ENCODE results near the gene POLR2B.
"Not testable (repeated sequence)": the region's sequence is repeated elsewhere in the genome, so short reads cannot be mapped to it uniquely, and the experiment has no call there.

POLR2B gene

DNA sequence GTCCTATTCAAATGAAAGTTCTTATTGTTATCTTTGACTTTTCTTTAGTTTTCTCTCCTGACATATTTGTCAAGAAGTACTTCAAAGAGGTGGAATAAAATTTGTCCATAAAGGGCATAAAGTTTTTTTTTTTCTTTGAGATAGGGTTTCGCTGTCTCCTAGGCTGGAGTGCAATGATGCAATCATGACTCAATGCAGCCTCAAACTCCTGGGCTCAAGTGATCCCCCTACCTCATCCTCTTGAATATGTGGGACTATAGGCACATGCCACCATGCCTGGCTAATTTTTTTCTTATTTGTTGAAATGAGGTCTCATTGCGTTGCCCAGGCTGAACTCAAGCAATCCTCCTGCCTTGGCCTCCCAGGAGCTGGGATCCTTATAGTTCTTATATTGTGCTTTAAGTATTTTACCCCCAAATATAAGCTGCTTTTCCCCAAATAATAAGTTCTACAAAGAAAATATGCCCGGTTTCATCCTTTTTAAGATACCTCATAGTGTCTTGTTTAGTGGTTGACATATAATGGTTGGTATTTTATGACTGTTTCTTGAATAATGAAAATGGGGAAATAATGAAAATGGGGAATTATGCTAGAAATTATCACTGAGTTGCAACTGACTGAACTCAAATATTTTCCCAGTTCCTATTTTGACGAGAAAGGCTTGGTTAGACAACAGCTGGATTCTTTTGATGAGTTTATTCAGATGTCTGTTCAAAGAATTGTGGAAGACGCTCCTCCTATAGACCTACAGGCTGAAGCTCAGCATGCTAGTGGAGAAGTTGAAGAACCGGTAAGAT, 11.6 kb downstream of the POLR2B start:
- FAIRE-seq, result no peak

DNA sequence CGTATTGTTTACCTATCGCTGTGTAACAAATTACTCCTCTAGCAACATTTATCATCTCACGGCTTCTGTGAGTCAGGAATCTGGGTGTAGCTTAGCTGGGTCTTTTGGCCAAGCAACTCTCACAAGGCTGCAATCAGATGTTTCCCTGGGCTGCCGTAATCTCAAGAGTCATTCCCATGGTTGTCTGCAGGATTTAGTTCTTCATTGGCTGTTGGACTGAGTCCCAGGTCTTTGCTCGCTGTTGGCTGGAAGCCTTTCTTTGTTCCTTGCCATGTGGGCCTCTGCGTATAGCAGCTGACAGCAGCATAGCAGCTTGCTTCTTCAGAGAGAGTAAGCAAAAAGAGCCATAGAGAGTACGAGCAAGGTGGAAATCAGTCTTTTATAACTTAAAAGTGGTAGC, 16.8 kb downstream of the POLR2B start:
- FAIRE-seq, result no peak

DNA sequence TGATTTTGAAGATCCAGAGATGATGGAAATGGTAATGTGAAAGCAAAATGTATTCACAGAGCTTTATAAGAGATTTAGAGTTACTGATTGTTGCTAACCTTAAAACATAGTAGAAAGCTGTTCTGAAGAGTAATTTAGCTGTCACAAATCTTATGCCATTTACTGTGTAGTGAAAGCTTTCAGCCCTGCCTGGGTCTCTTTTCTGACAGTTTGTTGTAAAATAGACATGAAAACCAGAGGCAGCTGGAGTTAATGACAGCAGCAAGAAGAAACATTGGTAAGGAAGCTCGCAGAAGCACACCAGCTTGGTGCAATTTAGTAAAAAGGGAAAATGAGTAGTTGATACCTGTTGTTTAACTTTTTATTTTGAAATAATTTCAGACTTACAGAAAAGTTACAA, 21.1 kb downstream of the POLR2B start:
- no peak for FAIRE-seq

DNA sequence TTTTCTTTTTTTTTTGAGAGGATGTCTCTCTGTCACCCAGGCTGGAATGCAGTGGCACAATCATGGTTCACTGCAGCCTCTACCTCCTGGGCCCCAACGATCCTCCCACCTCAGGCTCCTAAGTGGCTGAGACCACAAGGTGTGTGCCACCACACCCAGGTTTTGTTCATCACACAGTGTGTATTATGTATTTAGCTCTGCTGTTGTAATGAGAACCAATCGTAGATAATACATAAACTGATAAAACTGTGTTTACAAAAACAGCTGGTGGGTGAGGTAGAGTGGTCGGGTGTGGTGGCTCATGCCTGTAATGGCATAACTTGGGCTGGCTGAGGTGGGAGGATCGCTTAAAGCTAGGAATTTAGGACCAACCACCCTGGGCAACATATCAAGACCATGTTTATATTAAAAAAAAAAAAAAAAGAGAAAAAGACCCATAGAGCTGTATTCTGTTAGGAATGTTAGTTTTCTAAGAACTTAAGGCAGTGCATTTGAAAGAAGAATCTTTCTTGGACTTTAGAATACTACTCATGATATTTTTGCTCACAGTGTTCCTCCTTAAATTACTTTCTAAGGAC, 34.9 kb downstream of the POLR2B start:
- FAIRE-seq, result no peak

DNA sequence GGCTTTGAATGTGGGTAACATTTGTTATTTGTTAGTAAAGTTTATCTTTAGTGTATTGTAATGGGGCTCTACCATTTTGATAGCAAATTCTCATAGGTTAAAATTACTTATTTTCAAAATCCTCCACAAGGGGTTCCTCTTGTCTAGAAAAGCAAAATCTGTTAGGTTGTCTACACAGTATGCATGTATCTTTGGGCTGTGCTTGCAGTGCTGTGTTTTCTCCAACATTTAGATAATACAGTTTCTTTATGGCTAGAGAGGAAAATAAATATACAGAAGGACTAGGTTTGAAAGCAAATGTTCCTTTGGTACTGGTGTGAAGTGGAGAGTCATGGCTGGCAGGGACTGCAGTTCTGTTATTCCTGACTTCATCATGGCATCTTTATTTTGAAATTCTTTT, 40.3 kb downstream of the POLR2B start:
- FAIRE-seq, result no peak

DNA sequence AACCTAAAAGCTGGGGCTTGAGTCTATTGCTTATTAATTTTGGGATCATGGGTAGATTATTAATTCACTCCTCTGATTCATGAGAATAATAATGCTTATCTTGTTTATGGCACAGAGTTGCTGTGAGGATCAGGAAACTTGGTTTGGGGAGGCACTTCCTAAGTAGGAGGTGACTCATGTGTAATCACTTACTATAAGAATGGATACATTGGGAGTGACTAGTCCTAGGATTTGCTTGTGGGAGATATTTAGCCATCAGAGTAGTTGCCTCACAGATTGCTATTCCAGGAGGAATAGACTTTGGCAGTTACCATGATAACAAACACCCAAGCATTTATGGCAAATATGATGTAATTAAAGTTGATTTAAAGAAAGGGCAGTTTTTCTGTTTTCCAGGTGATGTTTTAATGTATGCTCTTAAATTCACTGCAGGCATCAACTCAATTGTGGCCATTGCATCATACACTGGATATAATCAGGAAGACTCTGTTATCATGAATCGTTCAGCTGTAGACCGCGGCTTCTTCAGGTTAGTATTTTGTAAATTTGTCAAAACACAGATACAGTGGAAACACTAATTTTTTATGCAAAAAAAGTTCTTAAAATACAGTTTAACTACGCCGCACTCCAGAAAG, 41.9 kb downstream of the POLR2B start:
- FAIRE-seq, result no peak

DNA sequence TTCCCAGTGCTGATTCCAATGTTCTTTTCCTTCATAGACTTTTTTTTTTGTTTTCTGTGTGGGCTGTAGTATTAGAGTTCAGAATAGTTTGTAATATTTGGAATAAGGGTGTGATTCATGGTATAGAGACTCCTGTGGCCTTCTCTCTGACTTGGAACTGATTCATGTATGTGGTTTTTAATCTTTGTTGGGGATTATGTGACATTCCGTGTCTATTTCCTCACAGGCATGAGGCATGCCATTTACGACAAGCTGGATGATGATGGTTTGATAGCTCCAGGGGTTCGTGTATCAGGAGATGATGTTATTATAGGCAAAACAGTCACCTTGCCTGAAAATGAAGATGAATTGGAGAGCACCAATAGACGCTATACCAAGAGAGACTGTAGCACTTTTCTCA, 44.4 kb downstream of the POLR2B start:
- no peak for FAIRE-seq

DNA sequence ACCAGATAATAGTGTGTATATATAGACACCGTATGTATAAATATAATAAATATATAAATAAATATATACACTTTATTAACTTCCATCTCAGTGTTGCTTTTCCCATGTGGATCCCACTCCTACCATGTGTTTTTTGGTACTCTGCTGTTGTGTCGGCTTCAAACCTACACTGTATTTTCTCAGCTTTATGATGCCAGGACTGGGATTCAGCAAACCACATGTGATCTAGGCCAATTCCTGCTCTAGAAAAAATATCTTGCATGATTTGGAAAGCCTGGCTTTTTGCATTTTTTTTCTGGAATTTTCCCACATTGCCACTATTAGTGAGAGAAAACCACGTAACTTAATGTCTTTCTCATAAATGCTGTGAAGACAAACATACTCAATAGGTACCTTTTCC, 55.8 kb downstream of the POLR2B start:
- FAIRE-seq, result no peak

DNA sequence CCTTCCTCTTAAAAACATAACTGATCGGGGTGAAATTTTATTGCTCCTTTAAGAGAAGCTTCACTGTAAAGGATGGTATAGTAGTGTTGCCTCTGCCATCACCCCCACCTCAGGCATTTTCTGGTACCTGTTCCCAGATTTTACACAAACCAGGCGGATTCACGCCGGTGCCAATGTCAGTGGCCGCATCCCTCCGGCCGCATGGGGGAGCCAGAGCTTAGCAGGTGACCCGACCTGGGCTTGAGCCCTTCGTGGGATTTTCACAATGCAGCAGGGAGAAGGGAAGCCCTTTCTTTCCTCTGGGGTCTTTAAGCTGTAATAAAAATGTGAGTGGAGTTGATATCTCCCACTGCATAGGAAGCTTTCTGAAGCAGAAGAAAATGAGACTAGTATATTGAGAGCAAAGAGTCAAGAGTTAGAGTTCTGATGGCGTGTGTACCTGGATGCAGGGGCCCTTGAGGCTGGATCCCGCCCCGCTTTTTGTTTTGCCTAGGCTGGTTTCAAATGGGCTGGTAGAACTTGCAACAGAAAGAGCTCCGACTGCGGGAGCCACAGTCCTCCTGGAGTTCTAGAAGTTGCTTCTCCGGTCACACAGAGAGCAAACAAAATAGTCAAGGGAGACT, 59.4 kb downstream of the POLR2B start:
- FAIRE-seq, result no peak

DNA sequence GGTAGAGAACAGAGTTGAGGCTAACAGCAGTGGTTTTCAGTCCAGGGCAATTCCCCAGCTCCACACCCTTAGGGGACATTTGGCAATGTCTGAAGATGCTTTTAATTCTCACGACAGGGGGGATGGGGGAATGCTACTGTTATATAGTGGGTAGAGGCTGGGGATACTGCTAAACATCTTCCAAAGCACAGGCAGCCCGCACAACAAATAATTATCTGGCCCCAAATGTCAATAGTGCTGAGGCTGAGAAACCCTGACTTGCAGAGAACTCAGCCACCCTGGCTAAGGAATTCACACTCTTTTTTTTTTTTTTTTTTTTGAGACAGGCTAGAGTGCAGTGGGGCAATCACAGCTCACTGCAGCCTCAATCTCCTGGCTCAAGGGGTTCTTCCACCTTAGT, 60.6 kb downstream of the POLR2B start:
- no peak for FAIRE-seq

DNA sequence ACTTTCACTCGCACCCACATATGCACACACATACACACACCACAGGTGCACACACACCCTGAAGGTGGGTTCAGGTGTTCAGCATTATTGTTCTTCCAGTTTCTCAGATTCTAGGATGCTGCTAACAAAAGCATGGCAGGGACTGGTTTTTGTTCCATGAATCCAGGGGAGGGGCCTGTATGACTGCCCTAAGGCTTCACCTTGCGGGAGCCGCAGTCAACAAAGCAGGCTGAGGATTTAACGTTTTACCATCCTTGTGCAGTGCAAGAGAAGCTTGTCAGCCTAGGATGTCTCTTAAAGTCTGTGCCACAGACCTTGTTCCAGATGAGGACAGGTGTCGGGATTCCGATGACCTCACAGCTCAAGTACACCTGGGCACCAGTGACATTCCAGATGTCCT, 61.8 kb downstream of the POLR2B start:
- no peak for FAIRE-seq

DNA sequence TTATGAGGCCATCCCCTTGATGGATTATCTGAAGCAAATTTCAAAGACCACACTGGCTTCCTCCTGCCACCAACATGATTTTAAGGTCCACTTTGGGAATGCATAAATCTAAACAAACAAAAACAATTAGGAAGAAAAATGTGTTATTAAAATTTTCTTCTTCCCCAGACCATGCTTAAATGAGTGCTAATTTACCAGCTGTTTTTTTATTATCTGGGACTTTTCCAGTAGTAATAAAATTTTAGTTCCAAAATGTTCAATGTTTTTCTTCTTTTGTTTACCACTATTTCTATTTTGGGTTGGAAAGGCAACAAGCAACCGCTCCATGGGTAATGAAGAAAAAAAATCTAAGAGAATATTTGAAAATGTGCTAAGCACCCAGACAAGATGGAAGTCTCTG, 62.3 kb downstream of the POLR2B start:
- FAIRE-seq, result no peak

DNA sequence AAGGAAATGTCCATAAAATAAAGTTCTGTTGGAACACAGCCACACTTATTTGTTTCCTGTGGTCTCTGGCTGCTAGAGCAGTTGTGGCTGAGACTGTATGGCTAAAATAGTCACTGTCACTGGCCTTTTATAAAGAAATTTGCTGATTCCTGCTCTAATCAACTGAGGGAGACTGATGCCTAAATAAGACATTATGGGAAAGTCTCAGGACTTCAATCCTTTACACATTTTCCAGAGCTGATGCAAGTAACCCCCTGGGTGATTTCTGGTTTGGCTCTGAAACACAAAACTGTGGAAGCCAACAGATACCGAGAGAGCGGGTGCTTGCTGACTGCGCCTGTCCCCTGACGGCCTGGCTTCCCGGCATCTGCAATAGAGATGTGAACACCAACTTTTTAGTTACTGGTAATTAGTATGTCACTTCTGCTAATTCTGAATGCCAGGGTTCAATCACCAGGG, 64.0 kb downstream of the POLR2B start:
- no peak for FAIRE-seq

DNA sequence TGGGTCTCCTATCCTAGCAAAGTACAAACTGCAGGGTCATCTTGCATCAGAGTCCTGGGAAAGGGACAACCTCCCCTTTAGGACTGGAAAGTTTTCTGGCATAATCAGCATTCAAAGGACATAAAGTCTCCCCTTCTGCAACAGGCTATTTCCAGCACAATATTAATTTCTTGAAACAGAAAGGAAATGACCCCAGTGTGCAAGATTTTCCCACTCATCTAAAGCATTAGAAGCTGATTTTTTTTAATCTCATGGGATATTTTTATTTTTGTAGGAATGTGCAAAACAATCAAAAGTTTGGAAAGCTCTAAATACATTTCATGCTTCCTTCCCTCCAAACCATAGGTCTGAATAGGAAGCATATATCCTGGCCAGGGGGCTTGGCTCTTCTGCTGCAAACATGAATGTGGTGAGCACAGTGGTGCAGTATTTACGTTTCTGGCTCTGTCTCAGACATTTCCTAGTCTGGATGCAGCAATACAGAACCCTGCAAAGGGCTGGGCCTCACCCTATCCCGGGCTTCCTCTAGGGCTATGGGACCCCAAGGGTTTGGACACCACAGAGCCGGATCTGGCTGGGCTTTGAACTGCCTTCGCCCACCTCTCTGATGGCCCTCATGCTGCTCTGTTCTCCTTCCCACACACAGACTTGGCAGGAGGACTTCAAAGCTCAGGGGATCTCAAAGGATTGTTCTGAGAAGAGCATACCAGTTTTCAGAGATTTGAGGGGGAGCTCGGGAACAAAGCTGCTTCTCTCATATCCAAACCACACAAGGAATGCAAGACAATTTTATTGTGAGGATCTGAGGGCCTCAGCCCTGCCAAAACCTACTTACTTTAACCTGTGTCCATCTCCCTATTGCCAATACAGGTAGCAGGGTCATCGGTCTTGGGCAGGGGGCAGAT, 64.9 kb downstream of the POLR2B start:
- FAIRE-seq, result no peak

DNA sequence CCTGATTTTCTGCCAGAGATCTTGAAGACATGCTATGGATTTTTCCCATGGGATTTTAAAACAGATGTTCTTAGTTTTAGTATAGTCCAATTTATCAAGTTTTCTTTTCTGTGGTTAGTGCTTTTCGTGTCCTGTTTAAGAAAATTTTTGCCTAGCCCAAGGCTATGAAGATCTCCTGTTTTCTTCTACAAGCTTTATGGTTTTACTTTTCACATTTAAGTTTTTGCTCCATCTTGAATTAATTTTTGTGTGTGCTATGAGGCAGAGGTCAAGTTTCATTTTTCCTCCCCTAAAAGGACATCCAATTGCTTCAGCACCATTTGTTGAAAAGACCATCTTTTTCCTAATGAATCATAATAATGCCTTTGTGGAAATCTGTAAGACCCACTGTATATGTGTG, 65.6 kb downstream of the POLR2B start:
- FAIRE-seq, result no peak

DNA sequence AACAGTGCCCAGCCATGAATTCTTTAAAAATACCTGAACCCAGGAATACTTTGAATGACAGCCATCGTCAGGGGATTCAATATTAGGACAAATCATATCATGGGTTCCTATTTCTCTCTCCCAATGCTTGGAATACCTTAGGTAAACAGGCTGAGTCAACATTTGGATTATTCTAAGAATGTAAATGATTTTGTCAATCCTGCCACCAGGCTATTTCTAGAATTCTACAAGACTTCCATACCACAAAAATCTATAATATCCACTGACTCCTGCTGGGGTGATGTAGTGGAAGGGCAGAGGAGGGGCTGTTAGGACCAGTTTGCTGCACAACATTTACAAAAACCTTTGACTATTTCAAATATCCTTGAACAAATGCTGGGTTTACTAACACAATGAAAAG, 66.3 kb downstream of the POLR2B start:
- no peak for FAIRE-seq

DNA sequence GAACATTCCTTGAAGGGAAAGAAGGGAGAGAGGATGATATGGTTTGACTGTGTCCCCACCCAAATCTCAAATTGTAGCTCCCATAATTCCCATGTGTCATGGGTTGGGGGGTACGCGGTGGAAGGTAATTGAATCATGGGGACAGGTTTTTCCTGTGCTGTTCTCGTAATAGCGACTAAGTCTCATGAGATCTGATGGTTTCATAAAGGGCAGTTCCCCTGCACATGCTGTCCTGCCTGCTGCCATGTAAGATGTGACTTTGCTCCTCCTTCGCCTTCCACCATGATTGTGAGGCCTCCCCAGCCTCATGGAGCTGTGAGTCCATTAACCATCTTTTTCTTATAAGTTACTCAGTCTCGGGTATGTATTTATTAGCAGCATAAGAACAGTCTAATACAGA, 68.3 kb downstream of the POLR2B start:
- not testable (repeated sequence) for FAIRE-seq

DNA sequence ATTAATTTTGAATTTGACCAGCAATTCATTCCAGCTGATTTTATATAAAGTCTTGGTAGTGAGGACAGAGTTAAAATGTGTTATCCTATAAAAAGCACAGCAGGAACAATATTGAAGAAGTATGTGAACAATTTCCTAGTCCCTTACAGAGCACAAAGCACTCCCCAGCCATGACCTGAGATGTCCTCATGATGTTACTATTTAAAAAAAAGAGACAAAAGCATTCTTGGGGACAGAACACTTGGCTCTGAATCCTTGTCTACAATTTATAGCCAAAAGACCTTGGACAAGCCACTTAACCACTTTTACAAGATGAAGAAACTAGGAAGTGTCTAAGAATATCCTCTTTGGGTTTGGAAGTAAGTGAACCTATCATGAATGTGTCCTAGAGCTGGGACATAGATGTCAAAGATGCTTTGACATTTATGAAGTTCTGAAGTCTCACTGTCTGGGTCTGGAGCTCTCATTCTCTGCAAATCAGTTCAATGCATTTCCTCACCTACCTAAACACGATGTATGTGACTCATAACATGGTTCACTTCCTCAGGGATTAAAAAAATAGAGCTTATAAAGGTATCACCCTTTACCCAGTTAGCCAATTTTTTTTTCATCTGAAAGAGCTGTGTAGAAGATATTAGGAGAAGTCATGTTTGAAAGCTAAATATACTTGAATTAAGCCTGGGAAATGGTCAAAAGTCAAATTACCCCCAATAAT, 70.1 kb downstream of the POLR2B start:
- FAIRE-seq, result no peak

DNA sequence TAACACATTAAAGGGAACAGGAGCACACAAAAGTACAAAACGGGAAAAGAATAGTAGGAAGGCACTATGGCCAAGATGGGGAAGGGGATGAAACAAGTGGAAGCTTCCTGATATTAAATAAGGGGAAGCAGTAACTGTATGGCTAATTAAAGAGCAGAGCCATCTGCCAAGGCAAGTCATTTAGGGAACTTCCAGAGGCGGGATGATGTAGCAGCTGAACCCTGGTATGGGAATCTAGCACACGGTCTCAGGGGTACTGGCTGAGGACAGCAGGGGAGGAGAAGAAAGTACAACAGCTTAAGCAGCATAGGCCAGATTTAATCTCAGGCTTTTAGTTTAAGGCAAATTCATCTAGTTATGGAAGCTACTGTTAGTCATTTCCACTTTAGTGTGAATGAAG, 72.4 kb downstream of the POLR2B start:
- FAIRE-seq, result no peak

DNA sequence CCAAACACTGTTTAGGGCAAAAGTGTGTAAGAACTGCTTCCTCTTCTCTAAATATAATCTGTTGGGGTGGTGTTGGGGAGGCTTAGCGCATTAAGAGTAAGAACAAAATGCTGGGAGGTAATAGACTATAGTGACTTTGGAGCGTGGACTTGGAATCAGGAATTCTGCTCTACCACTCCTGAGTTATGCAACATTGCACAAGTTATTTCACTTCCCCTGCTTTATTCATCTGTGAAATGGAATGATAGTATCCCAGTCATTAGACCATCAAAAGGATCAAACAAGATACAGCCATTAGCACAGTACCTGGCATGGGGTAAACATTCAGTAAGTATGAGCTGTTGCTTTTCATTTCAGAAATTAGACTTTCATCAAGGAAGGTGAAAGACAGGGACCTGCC, 72.8 kb downstream of the POLR2B start:
- no peak for FAIRE-seq

DNA sequence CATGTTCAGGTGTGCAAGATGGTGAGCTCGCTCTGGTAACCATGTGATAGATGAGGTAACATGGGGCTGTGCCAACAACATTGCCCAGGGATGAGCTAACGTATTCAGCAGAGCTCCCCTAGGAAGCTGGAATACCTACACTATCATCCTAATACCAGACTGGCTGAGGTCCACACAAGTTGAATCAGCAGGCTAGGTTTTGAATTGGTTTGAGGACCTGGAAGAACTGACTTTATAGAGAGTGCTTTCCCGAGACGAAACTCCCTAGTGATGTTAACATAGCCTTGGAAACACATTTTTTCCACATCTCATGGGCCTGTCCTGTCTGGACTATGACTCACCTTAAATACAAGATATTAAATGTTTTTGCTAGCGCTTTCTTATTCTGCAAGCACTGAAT, 74.8 kb downstream of the POLR2B start:
- no peak for FAIRE-seq

DNA sequence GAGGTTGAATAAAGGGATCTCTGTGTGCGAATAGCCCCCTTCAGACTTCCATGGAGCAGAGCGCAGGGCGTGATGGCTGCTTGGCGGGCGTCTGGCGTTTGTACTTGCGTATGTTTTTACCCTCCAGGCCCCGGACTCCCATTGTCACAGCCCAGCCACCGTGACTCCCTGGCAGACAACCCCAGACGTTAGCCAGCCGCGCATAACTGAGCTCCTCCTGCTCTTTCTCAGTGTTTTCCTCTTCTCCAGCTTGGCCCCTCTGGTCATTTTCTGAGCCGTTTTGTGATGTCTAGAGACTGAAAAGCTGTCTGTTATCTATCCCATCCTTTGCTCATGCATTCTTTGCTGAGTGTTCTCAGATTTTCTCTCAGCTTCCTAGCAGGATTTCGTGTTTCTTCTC, 77.2 kb downstream of the POLR2B start:
- no peak for FAIRE-seq

All from A204.1 (cell line).